Liver (tissue), 3 donors: ENCODE data around the gene SNAPC3.

Experiments
- CTCF ChIP-seq: fragments of 150-350 bp; IDR thresholded peaks from 2 replicates; pipeline ENCODE4 v1.5.1; 2017; ENCODE audit warnings: improper control_type of control experiment, low read depth, low read length; ENCODE audit not compliant: missing input control
- JUND ChIP-seq, 2 donors: IDR thresholded peaks; 2 replicates each; pipeline ENCODE4 v1.6.1; 2016; ENCODE audit warnings: antibody characterized with exemption in 2 of 2
- MAX ChIP-seq: IDR thresholded peaks from 2 replicates; pipeline ENCODE4 v1.6.1; 2016; ENCODE audit warnings: antibody characterized with exemption
- donor health status: healthy.
- donor health status: healthy.

GRCh38 chr9:15433191-15433590, 10.5 kb downstream of the SNAPC3 start:
- no peak for TF ChIP-seq JUND (IDR thresholded peaks at IDR 0.05)
- TF ChIP-seq CTCF = no peak
- TF ChIP-seq MAX = no peak
